ENCODE measurements around the gene MAEL.
A peak's percentile ranks its signal among the peaks of the same experiment; 100 is the strongest.

MAEL gene

DNA sequence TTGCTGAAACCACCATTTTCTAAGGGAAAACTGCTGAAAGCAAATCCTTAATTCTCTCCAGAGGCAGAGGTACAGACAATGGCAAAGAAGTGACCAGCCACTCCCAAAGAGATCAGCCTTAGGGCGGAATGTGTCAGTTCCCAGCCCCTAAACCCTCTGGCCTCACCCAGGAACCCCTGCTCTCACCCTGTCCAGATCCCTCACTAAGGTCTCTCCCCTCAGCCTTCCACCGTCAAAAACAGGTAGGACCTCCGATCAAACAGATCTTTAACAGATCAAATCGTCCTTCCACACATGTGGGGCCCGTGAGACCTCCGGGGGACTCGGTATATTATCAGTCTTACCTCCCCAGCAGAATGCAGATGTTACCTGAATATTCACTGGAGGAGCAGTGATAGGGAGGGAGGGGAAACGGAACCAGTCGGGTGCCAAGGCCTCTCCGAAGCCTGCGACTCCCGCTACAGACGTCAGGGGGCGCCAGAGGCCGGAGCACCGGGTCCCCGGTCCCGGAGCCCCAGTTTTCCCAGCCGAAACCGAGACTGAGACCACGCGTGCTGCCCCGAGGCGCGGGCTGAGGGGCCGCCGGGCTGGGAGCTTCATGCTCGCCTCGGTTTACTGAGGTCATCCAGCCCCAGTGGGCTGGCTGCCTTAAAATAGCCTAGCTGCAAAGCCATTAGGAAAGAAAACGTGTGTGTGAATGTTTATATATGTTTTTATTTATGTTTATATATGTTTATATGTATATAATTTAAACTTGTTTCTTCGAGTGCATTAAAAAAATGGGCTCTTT lies 77.4 kb downstream of the MAEL start:
- ChIA-PET POLR2A (no interaction called here), CTCF (interaction anchor here (0.6 to 18.6 kb wide), 32 partner anchors 8 to 621 kb away, joined by 3 to 659 read pairs (median 4); partner anchors contain the start of genes GPA33 and POU2F1)
- TF ChIP-seq CTCF (IDR thresholded peaks at IDR 0.05; ENCODE audit: control extremely low read depth, extremely low read depth, low read depth, missing control alignments), result peak; percentile 94
- peak; percentile 90 for DNase-seq (ENCODE audit: extremely low spot score)

DNA sequence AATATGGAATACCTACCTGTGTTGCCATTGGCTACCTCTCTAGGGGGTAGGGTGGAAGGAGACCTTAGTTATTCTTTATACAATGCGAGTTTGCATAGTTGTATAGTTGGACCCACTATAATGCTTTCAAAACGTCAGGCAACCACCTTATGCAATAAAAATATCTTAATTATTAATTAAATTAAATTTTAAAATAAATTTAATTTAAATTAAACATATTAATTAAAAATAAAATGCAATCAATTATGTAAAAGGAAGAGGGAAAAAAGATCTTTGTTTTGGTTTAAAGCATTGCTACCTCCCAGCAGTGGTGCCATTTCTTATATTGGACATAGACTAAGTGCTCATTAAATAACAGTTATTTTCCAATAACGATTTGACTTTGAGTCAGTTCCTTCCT lies 78.8 kb downstream of the MAEL start:
- CTCF ChIA-PET, result no interaction called here
- DNase-seq (ENCODE audit: extremely low spot score), result no peak
- POLR2A ChIA-PET, result no interaction called here
- no peak for TF ChIP-seq CTCF (IDR thresholded peaks at IDR 0.05; ENCODE audit: control extremely low read depth, extremely low read depth, low read depth, missing control alignments)

DNA sequence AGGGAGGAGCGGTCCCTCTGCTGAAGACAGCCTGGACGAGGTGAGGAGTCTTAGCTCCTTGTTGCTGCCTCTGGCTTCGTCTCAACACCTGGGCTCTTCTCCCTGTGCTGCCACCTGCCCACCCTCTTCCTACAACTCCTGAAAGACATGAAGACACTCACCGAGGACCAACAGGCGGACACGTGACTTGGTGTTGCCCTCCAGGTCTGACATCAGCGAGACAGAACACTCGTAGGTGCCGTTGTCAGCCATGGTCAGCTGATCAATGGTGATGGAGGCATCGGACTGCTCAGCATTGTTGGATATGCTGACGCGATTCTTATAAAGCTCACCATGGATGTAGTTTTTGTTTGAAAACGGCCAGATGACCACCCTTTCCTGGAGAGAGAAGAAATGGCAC lies 79.7 kb downstream of the MAEL start:
- ChIA-PET CTCF (interaction anchor here (1.3 to 1.5 kb wide), 5 partner anchors 10 to 465 kb away, joined by 3 to 10 read pairs (median 4); partner anchors contain the start of gene POU2F1), POLR2A (no interaction called here)
- no peak for TF ChIP-seq CTCF (IDR thresholded peaks at IDR 0.05; ENCODE audit: control extremely low read depth, extremely low read depth, low read depth, missing control alignments)
- no peak for DNase-seq (ENCODE audit: extremely low spot score)

- POLR2A ChIA-PET, result no interaction called here
- CTCF ChIA-PET, result interaction anchor here (2.9 kb wide), 1 partner anchor 12 kb away, joined by 9 read pairs; no protein-coding TSS in a partner anchor
Measured at GRCh38 chr1:167071286-167071685, 82.2 kb downstream of the MAEL start.

More at GRCh38 chr1:167071286-167071685, 82.2 kb downstream of the MAEL start:
- DNase-seq (ENCODE audit: extremely low spot score), result no peak
- TF ChIP-seq CTCF (IDR thresholded peaks at IDR 0.05; ENCODE audit: control extremely low read depth, extremely low read depth, low read depth, missing control alignments), result no peak

Data from GM10248 (cell line).